ENCODE measurements around the gene NRG2. TPM values are rescaled to one million over a fixed set of nuclear protein-coding genes. Genes with fewer than 3 reads are reported as not detected.

NRG2 gene
- total and polyA plus RNA-seq, 8 donors: 0.68 to 10.6 (median 7.5) TPM

DNA sequence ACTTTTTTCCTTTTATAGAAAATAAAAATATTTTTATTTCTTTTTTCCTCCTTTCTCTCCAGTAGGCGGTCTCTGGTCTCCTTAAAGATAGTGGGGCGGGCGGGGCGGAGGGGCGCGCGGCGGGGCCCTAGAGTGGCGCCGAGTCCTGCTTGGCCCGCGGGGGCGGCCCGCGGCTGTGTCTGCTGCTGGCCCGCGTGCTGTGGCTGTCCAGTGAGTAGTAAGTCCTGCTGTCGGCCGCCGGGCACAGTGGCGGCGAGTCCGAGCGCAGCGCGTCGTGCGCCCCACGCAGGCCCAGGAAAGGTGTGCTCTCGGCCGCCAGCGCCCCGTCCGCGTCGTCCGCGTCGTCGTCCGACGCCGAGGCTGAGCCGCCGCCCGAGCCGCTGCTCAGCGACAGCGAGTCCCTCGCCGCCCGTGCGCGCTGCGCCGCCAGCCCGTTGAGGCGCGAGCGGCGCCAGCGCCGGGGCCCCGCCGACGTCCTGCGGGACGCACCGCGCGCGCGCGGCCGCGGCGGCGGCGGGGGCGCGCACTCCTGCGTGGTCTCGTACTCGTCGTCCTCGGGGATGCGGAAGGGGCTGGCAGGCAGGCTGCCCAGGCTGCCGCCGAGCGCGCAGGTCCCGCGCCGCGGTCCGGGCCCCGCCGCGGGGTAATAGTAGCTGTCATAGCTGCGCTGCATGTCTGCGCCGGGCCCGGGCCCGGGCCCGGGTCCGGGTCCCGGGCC is 195.2 kb downstream of the NRG2 start:
- Histone ChIP-seq H3K27me3 (peaks cover 0 to 60% of the 10 kb centered on the region in 2 donors), H3K9me3 (no peaks in the 10 kb centered on the region), H3K36me3 (no peaks in the 10 kb centered on the region), H3K27ac (peak overlapping the region in 1 of 2 donors; percentile 60), H3K4me3 (peak overlapping the region; percentile 38 to 46), H3K4me1 (peaks cover 0 to 14% of the 10 kb centered on the region in 2 donors)
- ATAC-seq (peak; percentile 57), DNase-seq (peak in 3 of 4 donors; percentile 41 to 82 (median 60))
- TF ChIP-seq, protein P1, sequence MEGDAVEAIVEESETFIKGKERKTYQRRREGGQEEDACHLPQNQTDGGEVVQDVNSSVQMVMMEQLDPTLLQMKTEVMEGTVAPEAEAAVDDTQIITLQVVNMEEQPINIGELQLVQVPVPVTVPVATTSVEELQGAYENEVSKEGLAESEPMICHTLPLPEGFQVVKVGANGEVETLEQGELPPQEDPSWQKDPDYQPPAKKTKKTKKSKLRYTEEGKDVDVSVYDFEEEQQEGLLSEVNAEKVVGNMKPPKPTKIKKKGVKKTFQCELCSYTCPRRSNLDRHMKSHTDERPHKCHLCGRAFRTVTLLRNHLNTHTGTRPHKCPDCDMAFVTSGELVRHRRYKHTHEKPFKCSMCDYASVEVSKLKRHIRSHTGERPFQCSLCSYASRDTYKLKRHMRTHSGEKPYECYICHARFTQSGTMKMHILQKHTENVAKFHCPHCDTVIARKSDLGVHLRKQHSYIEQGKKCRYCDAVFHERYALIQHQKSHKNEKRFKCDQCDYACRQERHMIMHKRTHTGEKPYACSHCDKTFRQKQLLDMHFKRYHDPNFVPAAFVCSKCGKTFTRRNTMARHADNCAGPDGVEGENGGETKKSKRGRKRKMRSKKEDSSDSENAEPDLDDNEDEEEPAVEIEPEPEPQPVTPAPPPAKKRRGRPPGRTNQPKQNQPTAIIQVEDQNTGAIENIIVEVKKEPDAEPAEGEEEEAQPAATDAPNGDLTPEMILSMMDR (IDR thresholded peaks at IDR 0.05): no peak
- intact Hi-C loops (cut with DNase I): loop anchor here in 1 of 2 donors (10.0 kb wide), 1 partner anchor 53 kb away; the partner anchor contains the start of gene PSD2

DNA sequence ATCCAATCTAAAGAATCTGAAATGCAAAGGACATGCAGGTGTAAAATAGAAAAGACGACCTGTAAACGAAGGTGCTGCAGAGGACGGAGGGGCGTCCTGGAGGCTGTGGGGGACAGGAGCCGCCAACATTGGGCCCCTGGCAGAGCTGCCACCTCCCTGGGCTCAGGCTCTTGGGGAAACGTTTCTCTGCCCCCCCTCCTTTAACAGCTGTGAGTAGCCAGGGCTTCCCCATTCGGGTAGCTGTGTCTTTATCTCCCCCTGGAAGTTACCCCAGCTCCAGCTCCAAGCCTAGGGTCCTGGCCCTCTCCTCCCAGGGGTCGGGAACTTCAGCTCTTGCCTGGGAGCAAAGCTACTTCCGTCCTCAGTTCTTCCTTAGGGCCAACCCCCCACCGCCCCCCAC is 196.0 kb downstream of the NRG2 start:
- TF ChIP-seq, protein P1 (IDR thresholded peaks at IDR 0.05): no peak
- no peak overlapping the region for H3K4me3 ChIP-seq
- DNase-seq (peak in 1 of 4 donors; percentile 37), ATAC-seq (no peak)
- H3K4me1 ChIP-seq: peaks cover 0 to 14% of the 10 kb centered on the region in 2 donors
- H3K9me3 ChIP-seq: no peaks in the 10 kb centered on the region
- H3K27me3 ChIP-seq: peaks cover 0 to 61% of the 10 kb centered on the region in 2 donors
- intact Hi-C loops (cut with DNase I): loop anchor here in 1 of 2 donors (10.0 kb wide), 1 partner anchor 52 kb away; the partner anchor contains the start of gene PSD2
- no peak overlapping the region for H3K27ac ChIP-seq
- H3K36me3 ChIP-seq: no peaks in the 10 kb centered on the region

DNA sequence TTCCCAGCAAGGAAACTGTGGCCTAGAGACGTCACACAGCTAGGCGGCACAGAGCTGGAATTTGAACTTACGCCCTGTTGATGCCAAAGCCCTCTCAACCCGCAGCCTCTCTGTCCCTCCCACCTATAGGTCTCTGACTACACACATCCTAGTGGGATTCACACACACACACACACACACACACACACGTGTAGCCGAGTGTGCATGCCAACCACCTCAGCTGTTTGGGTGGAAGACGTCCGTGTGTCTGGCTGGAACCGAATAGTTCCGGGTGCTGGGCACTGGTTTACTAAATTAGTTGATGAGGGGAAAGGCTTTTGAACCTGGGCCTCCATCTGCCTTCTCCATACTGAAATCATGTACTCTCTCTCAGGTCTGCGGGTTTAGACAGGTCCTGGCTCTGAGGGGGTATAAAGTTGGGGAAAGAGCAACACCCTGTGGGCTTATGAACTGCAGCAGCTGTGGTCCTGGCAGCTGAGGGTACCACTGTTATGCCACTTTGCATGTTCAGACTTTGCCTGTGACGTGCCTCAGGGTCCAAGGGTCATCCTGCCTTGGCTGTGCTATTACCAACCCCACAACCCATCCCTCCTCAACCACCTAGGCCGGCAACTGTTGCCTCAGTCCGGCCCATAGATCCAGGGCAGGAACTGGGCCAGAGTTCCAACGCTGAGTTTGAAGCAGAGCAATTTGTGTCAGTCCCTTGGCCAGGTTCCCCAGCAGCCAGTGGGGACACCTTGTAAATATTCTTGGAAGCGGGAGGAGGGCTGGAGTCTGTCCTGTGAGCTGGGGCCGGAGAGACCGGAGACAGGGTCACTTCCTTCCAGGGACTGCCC is 197.0 kb downstream of the NRG2 start:
- peaks cover 0 to 61% of the 10 kb centered on the region in 2 donors for H3K27me3 ChIP-seq
- TF ChIP-seq, protein P1 (IDR thresholded peaks at IDR 0.05): no peak
- no peak overlapping the region for H3K27ac ChIP-seq
- ATAC-seq (no peak), DNase-seq (peak in 1 of 4 donors; percentile 20)
- no peaks in the 10 kb centered on the region for H3K9me3 ChIP-seq
- intact Hi-C loops (cut with DNase I): loop anchor here in 1 of 2 donors (10.0 kb wide), 1 partner anchor 51 kb away; the partner anchor contains the start of gene PSD2
- peaks cover 0 to 14% of the 10 kb centered on the region in 2 donors for H3K4me1 ChIP-seq
- H3K36me3 ChIP-seq: no peaks in the 10 kb centered on the region
- H3K4me3 ChIP-seq: no peak overlapping the region

DNA sequence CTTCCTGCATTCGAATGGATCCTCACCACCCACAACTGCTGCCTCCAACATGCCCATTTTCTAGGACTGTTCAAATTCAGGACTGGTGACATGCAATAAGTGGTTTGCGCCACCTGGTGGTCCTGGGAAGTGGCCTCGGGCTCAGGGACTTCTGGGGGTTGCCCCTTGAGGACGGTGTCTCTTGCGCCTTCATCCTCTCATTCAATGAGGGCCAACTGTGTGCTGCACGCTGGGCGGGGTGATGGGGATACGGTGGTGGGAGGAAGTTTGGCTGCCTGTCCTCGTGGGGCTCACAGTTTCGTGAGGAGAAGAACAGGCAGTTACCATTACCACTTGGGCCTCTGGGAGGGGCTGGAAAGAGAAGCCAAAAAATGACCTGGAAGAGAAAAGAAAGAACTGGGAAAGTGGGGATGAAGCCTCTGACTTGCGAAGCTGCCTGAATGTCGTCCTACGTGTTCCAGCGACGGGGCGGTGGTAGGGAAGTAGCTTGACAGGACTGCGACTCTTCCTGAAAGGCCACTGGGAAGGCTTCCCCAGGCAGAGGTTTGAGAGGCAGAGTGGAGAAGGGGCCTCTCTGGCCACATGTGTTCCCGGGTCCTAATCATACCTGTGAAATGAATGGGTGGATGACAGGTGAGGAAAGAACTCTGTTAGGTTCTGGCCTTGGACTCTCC is 198.5 kb downstream of the NRG2 start:
- H3K27ac ChIP-seq: no peak overlapping the region
- H3K36me3 ChIP-seq: no peaks in the 10 kb centered on the region
- peak; percentile 35 to 82 (median 67) for DNase-seq
- H3K4me1 ChIP-seq: peaks cover 0 to 14% of the 10 kb centered on the region in 2 donors
- H3K4me3 ChIP-seq: no peak overlapping the region
- TF ChIP-seq, protein P1 (IDR thresholded peaks at IDR 0.05): peak; percentile 49 to 75
- H3K27me3 ChIP-seq: peaks cover 0 to 59% of the 10 kb centered on the region in 2 donors
- peak; percentile 72 for ATAC-seq
- intact Hi-C loops (cut with DNase I): loop anchor here in 1 of 2 donors (10.0 kb wide), 1 partner anchor 50 kb away; the partner anchor contains the start of gene PSD2
- H3K9me3 ChIP-seq: no peaks in the 10 kb centered on the region
